ENCODE results near the gene TUBG1.

The TUBG1 gene

DNA sequence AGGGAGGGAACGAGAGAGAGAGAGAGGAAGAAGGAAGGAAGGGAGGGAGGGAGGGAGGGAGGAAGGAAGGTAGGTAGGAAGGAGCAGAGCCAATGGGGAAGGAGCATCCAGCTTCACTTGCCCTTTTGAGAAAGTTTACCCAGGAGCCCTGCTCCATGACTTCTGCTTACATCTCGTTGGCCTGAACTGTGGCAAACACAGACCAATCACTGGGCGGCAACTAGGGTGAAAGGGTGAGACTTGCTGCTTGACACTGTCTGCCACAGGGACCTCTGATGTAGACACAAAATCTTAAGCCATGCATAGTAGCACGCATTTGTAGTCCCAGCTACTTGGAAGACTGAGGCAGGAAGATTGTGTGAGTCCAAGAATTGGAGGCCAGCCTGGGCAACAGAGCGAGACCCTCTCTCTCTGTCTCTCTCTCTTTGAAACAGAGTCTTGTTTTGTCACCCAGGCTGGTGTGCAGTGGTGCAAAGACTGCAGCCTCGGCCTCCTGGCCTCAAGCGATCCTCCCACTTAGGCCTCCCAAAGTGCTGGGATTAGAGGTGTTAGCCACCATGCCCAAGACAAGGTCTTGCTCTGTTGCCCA is 30.1 kb downstream of the TUBG1 start:
- TF ChIP-seq, protein P1, sequence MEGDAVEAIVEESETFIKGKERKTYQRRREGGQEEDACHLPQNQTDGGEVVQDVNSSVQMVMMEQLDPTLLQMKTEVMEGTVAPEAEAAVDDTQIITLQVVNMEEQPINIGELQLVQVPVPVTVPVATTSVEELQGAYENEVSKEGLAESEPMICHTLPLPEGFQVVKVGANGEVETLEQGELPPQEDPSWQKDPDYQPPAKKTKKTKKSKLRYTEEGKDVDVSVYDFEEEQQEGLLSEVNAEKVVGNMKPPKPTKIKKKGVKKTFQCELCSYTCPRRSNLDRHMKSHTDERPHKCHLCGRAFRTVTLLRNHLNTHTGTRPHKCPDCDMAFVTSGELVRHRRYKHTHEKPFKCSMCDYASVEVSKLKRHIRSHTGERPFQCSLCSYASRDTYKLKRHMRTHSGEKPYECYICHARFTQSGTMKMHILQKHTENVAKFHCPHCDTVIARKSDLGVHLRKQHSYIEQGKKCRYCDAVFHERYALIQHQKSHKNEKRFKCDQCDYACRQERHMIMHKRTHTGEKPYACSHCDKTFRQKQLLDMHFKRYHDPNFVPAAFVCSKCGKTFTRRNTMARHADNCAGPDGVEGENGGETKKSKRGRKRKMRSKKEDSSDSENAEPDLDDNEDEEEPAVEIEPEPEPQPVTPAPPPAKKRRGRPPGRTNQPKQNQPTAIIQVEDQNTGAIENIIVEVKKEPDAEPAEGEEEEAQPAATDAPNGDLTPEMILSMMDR (conservative IDR thresholded peaks at IDR 0.05): no peak
- H3K27ac ChIP-seq: no peak overlapping the region

DNA sequence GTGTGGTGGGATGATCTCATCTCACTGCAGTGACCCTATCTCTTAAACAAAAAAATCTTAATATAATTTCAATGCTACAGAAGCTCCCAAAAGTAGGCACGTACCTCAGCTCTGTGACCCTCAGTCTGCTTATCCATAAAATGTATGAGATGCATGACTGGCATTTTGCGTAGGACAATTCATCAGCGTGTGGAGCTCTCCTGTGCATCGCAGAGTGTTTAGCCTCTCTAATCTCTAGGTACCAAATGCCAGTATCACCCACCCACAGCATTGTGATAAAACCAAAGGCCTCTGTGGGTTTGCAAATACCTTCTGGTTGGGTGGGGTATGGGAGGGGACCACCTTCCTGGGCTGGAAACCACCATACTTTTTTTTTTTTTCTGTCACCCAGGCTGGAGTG is 30.6 kb downstream of the TUBG1 start:
- TF ChIP-seq, protein P1 (conservative IDR thresholded peaks at IDR 0.05): no peak
- H3K27ac ChIP-seq: no peak overlapping the region

DNA sequence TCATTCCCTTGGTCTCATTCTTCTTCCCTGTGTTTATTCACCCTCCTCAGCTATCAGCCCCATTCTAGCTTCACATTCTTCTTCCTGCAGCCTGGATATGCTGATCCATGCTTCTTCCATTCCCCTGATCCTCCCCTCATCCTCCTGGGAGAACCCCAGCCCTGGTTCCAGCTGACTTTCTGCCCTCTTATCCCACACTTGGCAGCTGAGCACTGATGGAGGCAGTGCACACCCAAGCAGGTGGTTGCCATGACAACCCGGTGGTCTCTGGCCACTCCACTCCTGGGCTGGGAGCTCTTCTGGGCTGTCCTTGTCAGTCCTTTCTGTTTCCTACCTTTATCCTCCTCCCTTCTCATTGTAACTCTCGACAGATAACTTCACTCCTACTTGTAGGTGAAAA is 32.9 kb downstream of the TUBG1 start:
- H3K27ac ChIP-seq: no peak overlapping the region
- TF ChIP-seq, protein P1 (conservative IDR thresholded peaks at IDR 0.05): no peak

DNA sequence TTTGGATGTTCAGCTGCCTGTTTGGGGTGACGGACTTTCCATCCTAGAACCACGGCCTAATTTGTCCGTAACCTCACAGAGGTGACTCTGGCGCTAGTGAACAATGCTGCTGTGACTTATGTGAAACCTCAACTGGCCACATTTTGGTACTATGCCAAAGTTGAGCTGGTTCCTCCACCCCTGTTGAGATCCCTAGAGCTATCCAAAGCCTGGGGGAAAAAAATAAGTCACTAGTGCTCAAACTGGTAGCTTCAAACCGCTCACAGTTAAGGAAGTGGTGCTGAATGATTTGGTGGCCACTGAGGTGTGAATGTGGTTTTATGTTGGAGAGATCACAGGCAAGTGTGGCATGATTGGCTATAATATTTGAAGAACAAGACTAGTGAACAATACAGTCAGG is 38.3 kb downstream of the TUBG1 start:
- H3K27ac ChIP-seq: no peak overlapping the region
- TF ChIP-seq, protein P1 (conservative IDR thresholded peaks at IDR 0.05): no peak

DNA sequence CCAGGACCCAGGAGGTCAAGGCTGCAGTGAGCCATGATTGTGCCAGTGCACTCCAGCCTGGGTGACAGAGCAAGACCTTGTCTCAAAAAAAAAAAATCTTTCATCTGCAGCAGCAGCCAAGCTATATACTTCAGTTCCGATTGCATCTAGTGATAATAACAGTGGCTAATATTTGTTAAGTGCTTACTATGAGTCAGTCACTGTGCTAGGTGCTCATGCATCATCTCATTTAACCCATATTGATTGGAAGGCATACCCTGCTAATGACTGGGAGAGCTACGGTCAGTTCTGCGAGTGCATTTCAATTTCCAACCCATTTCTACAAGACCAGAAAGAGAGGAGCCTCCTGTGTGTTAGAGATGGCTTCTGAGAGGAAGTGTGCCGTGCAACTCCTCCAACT is 41.9 kb downstream of the TUBG1 start:
- TF ChIP-seq, protein P1 (conservative IDR thresholded peaks at IDR 0.05): no peak
- H3K27ac ChIP-seq: no peak overlapping the region

DNA sequence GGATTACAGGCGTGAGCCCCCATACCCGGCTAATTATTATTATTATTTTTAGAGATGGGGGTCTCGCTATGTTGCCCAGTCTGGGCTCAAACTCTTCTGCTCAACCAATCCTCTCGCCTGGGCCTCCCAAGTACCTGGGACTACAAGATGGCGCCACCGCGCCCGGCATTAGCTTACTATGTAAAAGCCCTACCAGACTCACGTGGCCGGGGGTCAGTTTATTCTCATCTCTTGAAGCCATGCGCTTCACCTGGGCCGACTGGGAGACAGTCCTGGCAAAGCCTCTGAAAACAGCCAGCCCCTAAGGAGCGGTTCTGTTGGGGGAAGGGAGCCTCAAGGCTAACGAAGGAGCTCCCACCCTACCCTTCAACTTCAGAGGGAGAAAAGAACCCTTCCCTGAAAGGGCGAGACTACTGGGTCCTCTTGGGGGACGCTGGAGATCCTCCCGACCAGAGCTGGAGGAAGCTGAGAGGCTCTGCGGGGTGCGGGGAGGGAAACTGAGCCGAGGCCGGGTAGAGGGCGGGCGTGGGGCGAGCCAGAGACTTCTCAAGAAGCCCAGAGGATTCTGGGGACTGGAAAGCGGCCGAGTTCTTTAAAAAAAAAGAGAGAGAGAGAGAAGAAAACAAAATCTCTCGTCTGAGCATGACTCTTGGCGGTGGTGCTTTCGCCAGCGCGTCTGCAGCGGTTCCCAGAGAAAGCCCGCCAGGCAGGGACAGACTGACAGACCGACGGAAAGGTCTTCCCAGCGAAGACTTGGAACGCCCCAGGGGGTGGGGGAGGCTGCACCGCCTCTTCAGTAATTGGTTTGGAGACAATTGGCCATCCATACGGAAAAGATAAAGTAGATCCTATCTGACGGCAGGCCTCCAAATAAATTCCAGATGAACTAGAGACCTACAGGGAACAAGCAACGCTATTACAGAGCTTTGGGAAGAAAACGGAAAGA is 44.0 kb downstream of the TUBG1 start:
- peak overlapping the region; percentile 44; the same call in 1 of the 2 replicates for H3K27ac ChIP-seq
- TF ChIP-seq, protein P1 (conservative IDR thresholded peaks at IDR 0.05): no peak

DNA sequence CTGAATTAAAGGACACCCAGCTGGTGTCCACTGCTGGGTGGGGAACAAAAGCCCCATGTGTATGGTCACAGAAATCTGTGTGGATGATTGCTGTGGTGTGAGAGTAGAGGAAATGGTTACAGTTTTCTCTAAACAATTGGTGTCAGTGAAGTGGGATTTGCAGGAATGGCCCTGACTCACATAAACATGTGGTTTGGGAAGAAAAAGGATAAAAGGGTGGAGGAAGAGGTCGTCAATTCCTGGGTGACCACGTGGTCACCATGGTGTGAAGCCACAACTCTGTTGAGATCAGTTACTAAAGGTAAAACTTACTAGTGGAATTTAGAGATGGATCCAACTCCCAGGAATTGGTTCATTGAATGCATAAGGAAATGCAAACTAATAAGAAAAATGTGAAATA is 46.0 kb downstream of the TUBG1 start:
- TF ChIP-seq, protein P1 (conservative IDR thresholded peaks at IDR 0.05): no peak
- no peak overlapping the region for H3K27ac ChIP-seq

Measured in VCaP (cell line).